Stomach (tissue), 4 donors: ENCODE results near the gene MBNL2.

ENCODE experiments used
- CTCF ChIP-seq, 7 experiments: fragments of 450-650 bp in 4 of 7; fragments of 200-600 bp in 3 of 7; sonication (generic) in 3 of 7; IDR thresholded peaks; one replicate each; pipeline ENCODE4 v1.5.1; 2016 to 2019; ENCODE audit warnings: antibody characterized with exemption in 7 of 7, control low read depth in 2 of 7, mild to moderate bottlenecking in 1 of 7
- EP300 ChIP-seq: sonication (generic); formaldehyde crosslinking; IDR thresholded peaks from one replicate; pipeline ENCODE4 v1.6.1; 2017; ENCODE audit warnings: antibody characterized with exemption
- POLR2A ChIP-seq, 4 donors: fragments of 450-650 bp; IDR thresholded peaks; one replicate each; pipeline ENCODE4 v1.6.1; 2016; ENCODE audit warnings: antibody characterized with exemption in 4 of 4, control low read depth in 2 of 4, mild to moderate bottlenecking in 1 of 4, moderate library complexity in 1 of 4
- POLR2AphosphoS5 ChIP-seq, 3 donors: sonication (generic); formaldehyde crosslinking; IDR thresholded peaks; one replicate each; pipeline ENCODE4 v1.6.1; 2016; ENCODE audit warnings: antibody characterized with exemption in 3 of 3

- TF ChIP-seq CTCF (IDR thresholded peaks at IDR 0.05) (no peak), POLR2A (IDR thresholded peaks at IDR 0.05) (no peak), POLR2AphosphoS5 (IDR thresholded peaks at IDR 0.05) (no peak), EP300 (no peak)
These were observed 7.6 kb downstream of the MBNL2 start for GRCh38 chr13:97229699-97230098.
